ENCODE data around the gene NFATC2. TPM values are rescaled to one million over a fixed set of nuclear protein-coding genes. Genes with fewer than 3 reads are reported as not detected.

The NFATC2 gene
- total RNA-seq, 1 donor from 2014 or later, result 4.8 TPM

DNA sequence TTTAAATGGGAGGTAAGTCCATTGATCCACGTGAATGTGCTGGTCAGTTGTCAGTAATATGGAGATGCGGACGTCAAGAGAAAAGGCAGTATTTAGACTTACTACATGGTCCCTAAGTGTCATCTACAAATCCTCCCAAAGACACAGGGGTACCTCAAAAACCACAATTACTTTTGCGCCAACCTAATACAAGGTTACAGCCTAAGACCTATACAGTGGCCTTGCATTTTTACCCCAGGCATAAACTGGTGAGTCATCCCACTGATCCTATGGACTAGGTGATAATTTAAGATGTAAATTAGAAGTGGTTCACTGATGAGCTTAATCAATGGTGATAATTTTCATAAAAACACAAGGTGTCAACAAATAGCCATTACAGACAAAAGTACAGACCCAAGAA lies 141.0 kb downstream of the NFATC2 start:
- H3K27me3 Mint-ChIP-seq, result no peaks in the 10 kb centered on the region
- no peak overlapping the region for H3K27ac Mint-ChIP-seq
- no peaks in the 10 kb centered on the region for H3K36me3 Mint-ChIP-seq
- peaks cover 9% of the 10 kb centered on the region for H3K4me1 Mint-ChIP-seq (ENCODE audit: unreplicated experiment)
- no peaks in the 10 kb centered on the region for H3K9me3 Mint-ChIP-seq
- TF ChIP-seq CTCF (conservative IDR thresholded peaks at IDR 0.05), result no peak
- no peak overlapping the region for H3K4me3 Mint-ChIP-seq
- DNase-seq (ENCODE audit: extremely low spot score, unreplicated experiment), result no peak

GRCh38 chr20:51400051-51400926 lies 142.2 kb downstream of the NFATC2 start:
- Mint-ChIP-seq H3K9me3 (no peaks in the 10 kb centered on the region), H3K27me3 (no peaks in the 10 kb centered on the region), H3K4me1 (ENCODE audit: unreplicated experiment) (peaks cover 9% of the 10 kb centered on the region), H3K27ac (no peak overlapping the region), H3K4me3 (no peak overlapping the region), H3K36me3 (no peaks in the 10 kb centered on the region)
- no peak for TF ChIP-seq CTCF (conservative IDR thresholded peaks at IDR 0.05)
- DNase-seq (ENCODE audit: extremely low spot score, unreplicated experiment), result no peak

DNA sequence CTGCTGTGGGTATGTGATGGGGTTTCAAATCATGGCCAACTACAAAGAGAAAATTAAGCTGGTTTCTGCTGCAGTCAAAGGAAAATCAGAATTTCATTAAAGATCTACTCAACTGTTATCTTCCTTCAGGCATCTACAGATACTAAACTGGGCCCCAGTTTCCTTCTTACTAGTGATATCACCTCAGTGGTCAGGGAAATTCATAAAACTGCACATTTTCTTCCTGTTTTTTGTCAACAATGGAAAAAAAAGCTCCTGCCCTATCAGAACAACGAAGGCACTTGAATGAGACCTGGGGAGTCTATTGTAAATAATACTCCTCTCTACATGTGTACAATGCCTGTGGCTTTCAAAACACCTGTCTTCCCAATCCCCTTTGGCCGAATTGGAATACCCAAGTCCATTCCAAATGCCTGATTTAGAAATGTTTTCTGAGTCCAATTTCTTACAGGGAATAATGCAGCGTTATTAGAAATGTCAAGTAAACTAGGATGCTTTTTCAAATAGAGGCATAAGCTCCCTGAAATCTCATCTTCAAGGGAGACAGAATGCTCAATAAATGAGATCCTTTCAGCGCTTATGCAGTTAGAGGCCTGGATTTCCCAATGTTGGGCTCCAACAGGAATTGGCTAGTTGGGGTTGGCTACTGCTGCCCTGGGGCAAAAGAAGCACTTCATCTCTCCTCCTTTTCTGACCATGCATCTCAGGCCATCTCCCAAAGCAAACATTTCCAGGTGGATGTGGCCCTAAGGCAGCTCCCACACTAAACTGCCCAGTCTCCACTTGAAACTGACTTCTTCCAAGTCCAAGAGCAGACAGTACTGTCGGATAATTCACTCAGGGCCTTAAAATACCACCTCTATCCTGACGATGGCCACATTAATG lies 143.3 kb downstream of the NFATC2 start:
- Mint-ChIP-seq H3K4me3 (no peak overlapping the region), H3K36me3 (no peaks in the 10 kb centered on the region), H3K9me3 (no peaks in the 10 kb centered on the region), H3K4me1 (ENCODE audit: unreplicated experiment) (peaks cover 9% of the 10 kb centered on the region), H3K27me3 (no peaks in the 10 kb centered on the region), H3K27ac (no peak overlapping the region)
- no peak for TF ChIP-seq CTCF (conservative IDR thresholded peaks at IDR 0.05)
- DNase-seq (ENCODE audit: extremely low spot score, unreplicated experiment), result no peak

DNA sequence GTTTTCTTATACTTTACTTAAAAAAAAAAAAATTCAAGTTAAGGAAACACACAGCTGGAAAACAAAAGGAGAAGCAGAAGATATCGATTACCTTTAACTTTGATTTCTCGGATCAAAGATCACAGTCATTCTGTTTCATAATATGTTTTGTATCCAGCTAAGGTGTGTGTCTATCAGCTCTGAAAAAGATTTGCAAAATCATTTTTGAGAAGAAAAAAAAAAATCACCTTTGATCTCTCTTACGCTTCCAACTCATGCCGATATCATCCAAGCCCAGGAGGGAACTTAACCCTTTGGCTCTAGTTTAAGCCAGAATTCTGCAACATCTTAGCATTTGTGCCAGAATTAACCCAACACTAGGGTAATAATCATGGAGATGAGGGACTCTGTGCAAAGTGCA lies 144.0 kb downstream of the NFATC2 start:
- H3K4me3 Mint-ChIP-seq, result no peak overlapping the region
- no peak for TF ChIP-seq CTCF (conservative IDR thresholded peaks at IDR 0.05)
- DNase-seq (ENCODE audit: extremely low spot score, unreplicated experiment), result no peak
- H3K27ac Mint-ChIP-seq, result no peak overlapping the region
- H3K9me3 Mint-ChIP-seq, result no peaks in the 10 kb centered on the region
- no peaks in the 10 kb centered on the region for H3K27me3 Mint-ChIP-seq
- H3K4me1 Mint-ChIP-seq (ENCODE audit: unreplicated experiment), result peaks cover 9% of the 10 kb centered on the region
- no peaks in the 10 kb centered on the region for H3K36me3 Mint-ChIP-seq

DNA sequence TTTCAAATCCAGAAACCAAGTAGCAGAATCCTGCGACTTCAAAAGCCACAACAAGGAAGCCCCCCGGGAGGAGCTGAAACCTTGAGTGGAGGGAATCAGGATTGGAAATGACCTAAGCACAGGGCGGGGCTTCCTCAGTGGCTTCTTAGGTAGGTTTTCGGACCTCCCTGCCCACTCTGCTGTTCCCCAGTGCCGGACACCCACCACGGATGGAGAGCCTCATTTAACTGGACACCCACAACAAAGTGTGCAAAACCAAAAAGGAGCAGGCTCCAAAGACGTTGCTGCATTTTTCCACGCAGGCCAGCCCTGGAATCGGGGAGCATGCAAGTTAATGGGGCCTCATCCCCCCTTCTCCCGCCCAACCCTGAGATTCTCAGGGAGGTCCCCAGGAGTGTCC lies 144.4 kb downstream of the NFATC2 start:
- no peaks in the 10 kb centered on the region for H3K27me3 Mint-ChIP-seq

More for the DNA sequence above, 144.4 kb downstream of the NFATC2 start:
- TF ChIP-seq CTCF (conservative IDR thresholded peaks at IDR 0.05), result no peak
- Mint-ChIP-seq H3K36me3 (no peaks in the 10 kb centered on the region), H3K4me1 (ENCODE audit: unreplicated experiment) (peaks cover 9% of the 10 kb centered on the region), H3K4me3 (no peak overlapping the region), H3K9me3 (no peaks in the 10 kb centered on the region), H3K27ac (no peak overlapping the region)
- DNase-seq (ENCODE audit: extremely low spot score, unreplicated experiment), result no peak
